GM23338 (cell line): Measurements from ENCODE around the gene FHIT. TPM values are rescaled to one million over a fixed set of nuclear protein-coding genes. Genes with fewer than 3 reads are reported as not detected.

ENCODE experiments used
- ATAC-seq: fragments of 200-7000 bp; cut with Tn5 transposase; 3 replicates; pipeline ENCODE4 v1.9.1; 2020
- DNase-seq: peaks from one replicate; pipeline ENCODE4 v3.0.0-alpha.2; 2015; ENCODE audit warnings: low spot score
- H2AFZ ChIP-seq: fragments of 200-600 bp; sonication (generic); 2 replicates; pipeline ENCODE4 v1.8.0; 2016; ENCODE audit warnings: antibody characterized with exemption, mild to moderate bottlenecking, moderate library complexity
- H3F3A ChIP-seq: fragments of 200-600 bp; sonication (generic); replicated peaks from 2 replicates; pipeline ENCODE4 v1.8.0; 2017; ENCODE audit warnings: antibody characterized with exemption, mixed run types, low read depth
- H3K27ac ChIP-seq: fragments of 200-600 bp; sonication (generic); 2 replicates; pipeline ENCODE4 v1.6.1; 2016; ENCODE audit warnings: low read depth
- H3K27me3 ChIP-seq: fragments of 200-600 bp; sonication (generic); 2 replicates; pipeline ENCODE4 v1.8.0; 2016; ENCODE audit warnings: mild to moderate bottlenecking, mixed run types, moderate library complexity; ENCODE audit not compliant: insufficient read depth
- H3K36me3 ChIP-seq: fragments of 200-600 bp; sonication (generic); 2 replicates; pipeline ENCODE4 v1.8.0; 2016; ENCODE audit warnings: mild to moderate bottlenecking; ENCODE audit not compliant: insufficient read depth
- H3K4me1 ChIP-seq: fragments of 200-600 bp; sonication (generic); 2 replicates; pipeline ENCODE4 v1.8.0; 2016; ENCODE audit warnings: mild to moderate bottlenecking, moderate library complexity; ENCODE audit not compliant: insufficient read depth
- H3K4me2 ChIP-seq: fragments of 200-600 bp; sonication (generic); 2 replicates; pipeline ENCODE4 v1.7.1; 2017; ENCODE audit warnings: mixed run types
- H3K4me3 ChIP-seq: fragments of 200-600 bp; sonication (generic); 2 replicates; pipeline ENCODE4 v1.6.1; 2016; ENCODE audit warnings: mixed run types
- H3K79me2 ChIP-seq: fragments of 200-600 bp; sonication (generic); replicated peaks from 2 replicates; pipeline ENCODE4 v1.8.0; 2017; ENCODE audit warnings: mild to moderate bottlenecking; ENCODE audit not compliant: insufficient read depth
- H3K9me2 ChIP-seq: fragments of 200-600 bp; sonication (generic); 2 replicates; pipeline ENCODE4 v1.8.0; 2017; ENCODE audit not compliant: insufficient read depth
- H4K20me1 ChIP-seq: fragments of 200-600 bp; sonication (generic); replicated peaks from 2 replicates; pipeline ENCODE4 v1.8.0; 2017; ENCODE audit warnings: mild to moderate bottlenecking; ENCODE audit not compliant: insufficient read depth
- H3K27ac Mint-ChIP-seq: 2 replicates; pipeline ENCODE4 v1.8.0; 2020; ENCODE audit warnings: inconsistent platforms, mild to moderate bottlenecking, moderate library complexity, mixed read lengths
- H3K27me3 Mint-ChIP-seq: 3 replicates; pipeline ENCODE4 v1.8.0; 2022; ENCODE audit warnings: low read depth, mild to moderate bottlenecking, moderate library complexity, mixed read lengths, inconsistent platforms; ENCODE audit not compliant: insufficient read depth, poor library complexity
- H3K36me3 Mint-ChIP-seq: 3 replicates; pipeline ENCODE4 v1.8.0; 2021; ENCODE audit warnings: low read depth, mild to moderate bottlenecking, inconsistent platforms, moderate library complexity, mixed read lengths
- H3K4me1 Mint-ChIP-seq: 3 replicates; pipeline ENCODE4 v1.8.0; 2020; ENCODE audit warnings: mild to moderate bottlenecking, inconsistent platforms, mixed read lengths
- H3K4me3 Mint-ChIP-seq: 3 replicates; pipeline ENCODE4 v1.8.0; 2021; ENCODE audit warnings: moderate library complexity, mild to moderate bottlenecking, inconsistent platforms, mixed read lengths
- H3K9me3 Mint-ChIP-seq: 3 replicates; pipeline ENCODE4 v1.8.0; 2020; ENCODE audit warnings: moderate library complexity, mild to moderate bottlenecking, inconsistent platforms, mixed read lengths
- CREB1 ChIP-seq: fragments of 250-450 bp; sonication (Bioruptor Pico); IDR thresholded peaks from 2 replicates; pipeline ENCODE4 v1.5.0; 2020; ENCODE audit warnings: low read depth, mild to moderate bottlenecking, moderate library complexity
- EZH2 ChIP-seq: fragments of 200-600 bp; sonication (generic); IDR thresholded peaks from one replicate; pipeline ENCODE4 v1.8.0; 2017; ENCODE audit warnings: antibody characterized with exemption, mild to moderate bottlenecking, low read depth; ENCODE audit not compliant: unreplicated experiment
- REST ChIP-seq: IDR thresholded peaks from one replicate; pipeline ENCODE4 v1.6.1; 2018; ENCODE audit warnings: antibody characterized with exemption; ENCODE audit not compliant: unreplicated experiment
- STAT1 ChIP-seq: IDR thresholded peaks from one replicate; pipeline ENCODE4 v1.6.1; 2016; ENCODE audit warnings: antibody characterized with exemption; ENCODE audit not compliant: unreplicated experiment
- ZNF114 ChIP-seq: fragments of 250-450 bp; sonication (Bioruptor Pico); IDR thresholded peaks from 2 replicates; pipeline ENCODE4 v1.5.0; 2020; ENCODE audit warnings: mild to moderate bottlenecking, moderate library complexity
- ZNF331 ChIP-seq: fragments of 250-450 bp; sonication (Bioruptor Pico); IDR thresholded peaks from 2 replicates; pipeline ENCODE4 v1.5.0; 2020; ENCODE audit warnings: low read depth, mild to moderate bottlenecking, moderate library complexity
- ZNF462 ChIP-seq: fragments of 250-450 bp; sonication (Bioruptor Pico); IDR thresholded peaks from 2 replicates; pipeline ENCODE4 v1.5.0; 2020; ENCODE audit warnings: mild to moderate bottlenecking, moderate library complexity
- polyA plus RNA-seq: library from polyadenylated mRNA; unstranded; fragments of >200 nt; fragmentation: Nextera tagmentation; extraction: Ambion mirVana; gene quantifications from 2 replicates; pipeline ENCODE4 v1.2.1, GENCODE V29; 2016
- total RNA-seq: library from RNA; depleted of rRNA; stranded (reverse); fragments of >200 nt; shearing (Covaris generic); gene quantifications from 2 replicates; pipeline ENCODE4 v1.2.3, GENCODE V29; 2014

FHIT gene
- total and polyA plus RNA-seq, 2 experiments from 2014 or later, result 3.0 to 8.3 TPM

DNA sequence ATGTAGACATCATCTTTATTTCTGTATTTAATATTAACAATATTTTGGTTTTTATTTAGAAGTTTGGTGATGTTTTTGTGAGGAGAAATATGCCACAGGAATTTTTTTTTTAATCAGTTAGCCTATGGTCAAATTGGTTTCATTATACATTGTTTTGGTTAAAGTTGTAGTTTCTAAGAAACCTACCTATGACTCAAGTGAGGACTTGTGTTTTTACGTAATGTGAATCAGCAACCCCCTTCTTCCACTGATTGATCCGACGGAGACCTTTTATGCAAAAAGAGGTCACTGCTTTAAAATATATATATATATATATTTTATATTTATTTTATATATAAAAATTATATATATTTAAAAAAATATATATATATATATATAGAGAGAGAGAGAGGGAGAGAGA is 698.1 kb downstream of the FHIT start (continued):
- TF ChIP-seq ZNF462 (CRISPR knock-in tag), result no peak

DNA sequence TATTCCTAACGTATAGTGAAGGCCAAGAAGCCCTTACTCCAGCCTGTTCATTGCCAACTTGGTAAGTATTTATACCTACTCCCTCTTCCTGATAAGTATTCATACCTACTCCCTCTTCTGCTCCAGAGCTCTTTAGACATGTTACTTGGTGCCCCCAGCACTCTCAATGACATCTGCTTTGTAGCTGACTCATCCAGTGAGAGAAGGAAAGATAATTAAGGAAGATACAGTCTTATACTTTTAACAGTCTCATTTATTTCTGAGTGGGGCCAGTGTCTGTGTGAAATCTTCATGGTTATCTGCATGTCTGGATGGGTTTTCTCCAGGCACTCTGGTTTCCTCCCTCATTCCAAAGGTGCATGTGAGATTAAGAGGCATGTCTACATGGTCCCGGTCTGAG is 698.7 kb downstream of the FHIT start:
- Mint-ChIP-seq H3K4me1 (peaks cover 51% of the 10 kb centered on the region), H3K36me3 (peaks cover 13% of the 10 kb centered on the region), H3K9me3 (peaks cover 19% of the 10 kb centered on the region), H3K4me3 (no peak overlapping the region), H3K27ac (no peak overlapping the region), H3K27me3 (peaks cover 21% of the 10 kb centered on the region)
- Histone ChIP-seq H3K79me2 (no peaks in the 10 kb centered on the region), H3F3A (no peaks in the 10 kb centered on the region), H4K20me1 (no peaks in the 10 kb centered on the region), H3K36me3 (no peaks in the 10 kb centered on the region), H3K4me2 (no peak overlapping the region), H3K27me3 (no peaks in the 10 kb centered on the region), H3K27ac (no peak overlapping the region), H2AFZ (no peak overlapping the region), H3K4me1 (peaks cover 43% of the 10 kb centered on the region), H3K4me3 (no peak overlapping the region), H3K9me2 (peaks cover 5% of the 10 kb centered on the region; the same call in 1 of the 2 replicates)
- ATAC-seq (no peak), DNase-seq (no peak)
- no peak for TF ChIP-seq STAT1

DNA sequence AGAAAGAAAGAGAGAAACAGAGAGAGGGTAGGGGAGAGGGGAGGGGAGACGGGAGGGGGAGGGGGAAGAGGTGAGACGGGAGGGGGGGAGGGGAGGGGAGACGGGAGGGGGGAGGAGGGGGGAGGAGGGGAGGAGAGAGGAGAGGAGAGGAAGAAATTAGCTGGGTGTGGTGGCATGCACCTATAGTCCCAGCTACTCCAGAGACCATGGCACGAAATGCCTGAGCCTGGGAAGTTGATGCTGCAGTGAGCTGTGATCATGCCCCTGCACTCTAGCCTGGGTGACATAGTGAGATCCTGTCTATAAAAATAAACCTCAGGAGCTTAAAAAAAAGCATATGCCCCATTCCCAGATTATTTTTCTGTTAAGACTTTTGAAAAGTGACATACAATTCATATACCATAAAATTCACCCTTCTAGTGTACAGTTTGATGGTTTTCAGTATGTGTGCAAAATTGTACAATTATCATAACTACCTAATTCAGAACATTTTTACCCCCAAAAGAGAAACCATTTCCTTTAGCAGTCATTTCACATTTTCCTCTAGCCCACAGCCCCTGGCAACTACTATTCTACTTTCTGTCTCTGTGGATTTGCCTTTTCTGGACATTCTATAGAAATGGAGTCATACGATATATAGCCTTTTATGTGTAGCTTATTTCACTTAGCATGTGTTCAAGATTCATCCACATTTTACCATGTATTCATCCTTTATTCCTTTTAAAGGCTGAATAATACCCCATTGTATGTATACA is 699.6 kb downstream of the FHIT start:
- H3K4me1 Mint-ChIP-seq, result peaks cover 50% of the 10 kb centered on the region
- peaks cover 52% of the 10 kb centered on the region for H3K4me1 ChIP-seq
- TF ChIP-seq REST, result no peak
- no peak for TF ChIP-seq ZNF114 (CRISPR knock-in tag)
- TF ChIP-seq ZNF331 (CRISPR knock-in tag), result no peak
- no peak for TF ChIP-seq EZH2
- TF ChIP-seq CREB1 (CRISPR knock-in tag), result no peak
- peaks cover 15% of the 10 kb centered on the region for H3K27me3 Mint-ChIP-seq
- H4K20me1 ChIP-seq, result no peaks in the 10 kb centered on the region
- no peak for DNase-seq
- peaks cover 13% of the 10 kb centered on the region for H3K36me3 Mint-ChIP-seq
- H3K27ac Mint-ChIP-seq, result no peak overlapping the region
- no peaks in the 10 kb centered on the region for H3K36me3 ChIP-seq
- H3K27me3 ChIP-seq, result no peaks in the 10 kb centered on the region
- no peak overlapping the region for H3K4me3 Mint-ChIP-seq
- no peak overlapping the region for H2AFZ ChIP-seq
- no peak overlapping the region for H3K4me2 ChIP-seq
- no peak overlapping the region for H3K27ac ChIP-seq
- H3K4me3 ChIP-seq, result no peak overlapping the region
- H3K9me2 ChIP-seq, result peaks cover 5% of the 10 kb centered on the region; the same call in 1 of the 2 replicates
- ATAC-seq, result no peak
- H3K9me3 Mint-ChIP-seq, result peaks cover 19% of the 10 kb centered on the region
- H3K79me2 ChIP-seq, result no peaks in the 10 kb centered on the region
- no peaks in the 10 kb centered on the region for H3F3A ChIP-seq
